ENCODE results near the gene C5orf58.

GRCh38 chr5:170263906-170264305, 31.1 kb downstream of the C5orf58 start:
- TF ChIP-seq, protein P1, sequence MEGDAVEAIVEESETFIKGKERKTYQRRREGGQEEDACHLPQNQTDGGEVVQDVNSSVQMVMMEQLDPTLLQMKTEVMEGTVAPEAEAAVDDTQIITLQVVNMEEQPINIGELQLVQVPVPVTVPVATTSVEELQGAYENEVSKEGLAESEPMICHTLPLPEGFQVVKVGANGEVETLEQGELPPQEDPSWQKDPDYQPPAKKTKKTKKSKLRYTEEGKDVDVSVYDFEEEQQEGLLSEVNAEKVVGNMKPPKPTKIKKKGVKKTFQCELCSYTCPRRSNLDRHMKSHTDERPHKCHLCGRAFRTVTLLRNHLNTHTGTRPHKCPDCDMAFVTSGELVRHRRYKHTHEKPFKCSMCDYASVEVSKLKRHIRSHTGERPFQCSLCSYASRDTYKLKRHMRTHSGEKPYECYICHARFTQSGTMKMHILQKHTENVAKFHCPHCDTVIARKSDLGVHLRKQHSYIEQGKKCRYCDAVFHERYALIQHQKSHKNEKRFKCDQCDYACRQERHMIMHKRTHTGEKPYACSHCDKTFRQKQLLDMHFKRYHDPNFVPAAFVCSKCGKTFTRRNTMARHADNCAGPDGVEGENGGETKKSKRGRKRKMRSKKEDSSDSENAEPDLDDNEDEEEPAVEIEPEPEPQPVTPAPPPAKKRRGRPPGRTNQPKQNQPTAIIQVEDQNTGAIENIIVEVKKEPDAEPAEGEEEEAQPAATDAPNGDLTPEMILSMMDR (IDR thresholded peaks at IDR 0.05) = no peak
- TF ChIP-seq POLR2A (IDR thresholded peaks at IDR 0.05) = no peak
